ENCODE results near the gene NCOR2.

NCOR2 gene

GRCh38 chr12:124568431-124569374 lies 1.3 kb upstream of the NCOR2 start:
- ATAC-seq: peak; percentile 61
- no peak for TF ChIP-seq BACH2 (CRISPR knock-in tag; IDR thresholded peaks at IDR 0.05; ENCODE audit: borderline replicate concordance)
- no peak for TF ChIP-seq ZNF565 (CRISPR knock-in tag; conservative IDR thresholded peaks at IDR 0.05; ENCODE audit: low read depth)
- TF ChIP-seq SNAI2 (CRISPR knock-in tag; IDR thresholded peaks at IDR 0.05): no peak
- TF ChIP-seq CSDC2 (CRISPR knock-in tag; IDR thresholded peaks at IDR 0.05): no peak
- no peak for TF ChIP-seq ZFP3 (CRISPR knock-in tag; IDR thresholded peaks at IDR 0.05)
- no peak for TF ChIP-seq ZC3H10 (CRISPR knock-in tag; IDR thresholded peaks at IDR 0.05)
- TF ChIP-seq ZFP30 (CRISPR knock-in tag; IDR thresholded peaks at IDR 0.05): no peak
- no peak for TF ChIP-seq GLIS3 (CRISPR knock-in tag; IDR thresholded peaks at IDR 0.05)
- no peak for TF ChIP-seq RARB (CRISPR knock-in tag; IDR thresholded peaks at IDR 0.05)
- no peak for TF ChIP-seq TOX (CRISPR knock-in tag; IDR thresholded peaks at IDR 0.05; ENCODE audit: borderline replicate concordance)
- TF ChIP-seq POU6F1 (CRISPR knock-in tag; IDR thresholded peaks at IDR 0.05; ENCODE audit: borderline replicate concordance, low read depth): no peak
- TF ChIP-seq ZNF70 (CRISPR knock-in tag; IDR thresholded peaks at IDR 0.05): no peak
- TF ChIP-seq ESRRG (CRISPR knock-in tag; IDR thresholded peaks at IDR 0.05): no peak
- no peak for TF ChIP-seq TCF4 (CRISPR knock-in tag; IDR thresholded peaks at IDR 0.05; ENCODE audit: borderline replicate concordance)
- TF ChIP-seq CSRNP3 (CRISPR knock-in tag; IDR thresholded peaks at IDR 0.05): no peak
- no peak for TF ChIP-seq ISL1 (CRISPR knock-in tag; IDR thresholded peaks at IDR 0.05)
- no peak for TF ChIP-seq PPARA (CRISPR knock-in tag; IDR thresholded peaks at IDR 0.05; ENCODE audit: borderline replicate concordance)
- TF ChIP-seq ZNF8 (CRISPR knock-in tag; IDR thresholded peaks at IDR 0.05): no peak
- TF ChIP-seq OSR1 (CRISPR knock-in tag; IDR thresholded peaks at IDR 0.05): no peak
- no peak for TF ChIP-seq TSHZ2 (CRISPR knock-in tag; IDR thresholded peaks at IDR 0.05)

- peak; percentile 75 for ATAC-seq
- TF ChIP-seq ESRRG (CRISPR knock-in tag; IDR thresholded peaks at IDR 0.05) (no peak), TSHZ2 (CRISPR knock-in tag; IDR thresholded peaks at IDR 0.05) (peak; percentile 80; the same call in 1 of the 2 replicates), ISL1 (CRISPR knock-in tag; IDR thresholded peaks at IDR 0.05) (no peak), GLIS3 (CRISPR knock-in tag; IDR thresholded peaks at IDR 0.05) (no peak), SNAI2 (CRISPR knock-in tag; IDR thresholded peaks at IDR 0.05) (no peak), PATZ1 (CRISPR knock-in tag; IDR thresholded peaks at IDR 0.05; ENCODE audit: borderline replicate concordance) (peak; percentile 74; the same call in 1 of the 2 replicates), ZNF70 (CRISPR knock-in tag; IDR thresholded peaks at IDR 0.05) (peak; percentile 66), RARB (CRISPR knock-in tag; IDR thresholded peaks at IDR 0.05) (no peak), ARNTL (CRISPR knock-in tag; IDR thresholded peaks at IDR 0.05; ENCODE audit: borderline replicate concordance, low read depth) (no peak), CREB5 (CRISPR knock-in tag; IDR thresholded peaks at IDR 0.05; ENCODE audit: low read depth) (no peak), CSRNP3 (CRISPR knock-in tag; IDR thresholded peaks at IDR 0.05) (no peak), CSDC2 (CRISPR knock-in tag; IDR thresholded peaks at IDR 0.05) (no peak), ZFP3 (CRISPR knock-in tag; IDR thresholded peaks at IDR 0.05) (0 out of 2 replicates have a peak, but pooled peaks have one; percentile 21), ZFP30 (CRISPR knock-in tag; IDR thresholded peaks at IDR 0.05) (no peak)
Observed at GRCh38 chr12:124567673-124568373, 411 bp upstream of the NCOR2 start.
